B cell (primary cell): Measurements from ENCODE around the gene TATDN2.

Source experiments
- EZH2 ChIP-seq: IDR thresholded peaks from 2 replicates; pipeline ENCODE4 v1.6.1; 2012; ENCODE audit warnings: borderline replicate concordance, low read depth, mild to moderate bottlenecking, moderate library complexity, low read length; ENCODE audit not compliant: insufficient read depth, poor library complexity, severe bottlenecking
- TF ChIP-seq, protein P1 (sequence below): fragments of 200-600 bp; IDR thresholded peaks from one replicate; pipeline ENCODE4 v1.8.0; 2022; ENCODE audit warnings: antibody characterized with exemption, mild to moderate bottlenecking

- TF ChIP-seq EZH2: no peak
- TF ChIP-seq, protein P1, sequence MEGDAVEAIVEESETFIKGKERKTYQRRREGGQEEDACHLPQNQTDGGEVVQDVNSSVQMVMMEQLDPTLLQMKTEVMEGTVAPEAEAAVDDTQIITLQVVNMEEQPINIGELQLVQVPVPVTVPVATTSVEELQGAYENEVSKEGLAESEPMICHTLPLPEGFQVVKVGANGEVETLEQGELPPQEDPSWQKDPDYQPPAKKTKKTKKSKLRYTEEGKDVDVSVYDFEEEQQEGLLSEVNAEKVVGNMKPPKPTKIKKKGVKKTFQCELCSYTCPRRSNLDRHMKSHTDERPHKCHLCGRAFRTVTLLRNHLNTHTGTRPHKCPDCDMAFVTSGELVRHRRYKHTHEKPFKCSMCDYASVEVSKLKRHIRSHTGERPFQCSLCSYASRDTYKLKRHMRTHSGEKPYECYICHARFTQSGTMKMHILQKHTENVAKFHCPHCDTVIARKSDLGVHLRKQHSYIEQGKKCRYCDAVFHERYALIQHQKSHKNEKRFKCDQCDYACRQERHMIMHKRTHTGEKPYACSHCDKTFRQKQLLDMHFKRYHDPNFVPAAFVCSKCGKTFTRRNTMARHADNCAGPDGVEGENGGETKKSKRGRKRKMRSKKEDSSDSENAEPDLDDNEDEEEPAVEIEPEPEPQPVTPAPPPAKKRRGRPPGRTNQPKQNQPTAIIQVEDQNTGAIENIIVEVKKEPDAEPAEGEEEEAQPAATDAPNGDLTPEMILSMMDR: no peak
Observed at GRCh38 chr3:10300087-10300486, 51.8 kb downstream of the TATDN2 start.
